Measurements from ENCODE around the gene HTR3D.
"Not testable (repeated sequence)": the region's sequence is repeated elsewhere in the genome, so short reads cannot be mapped to it uniquely, and the experiment has no call there.

Gene HTR3D

DNA sequence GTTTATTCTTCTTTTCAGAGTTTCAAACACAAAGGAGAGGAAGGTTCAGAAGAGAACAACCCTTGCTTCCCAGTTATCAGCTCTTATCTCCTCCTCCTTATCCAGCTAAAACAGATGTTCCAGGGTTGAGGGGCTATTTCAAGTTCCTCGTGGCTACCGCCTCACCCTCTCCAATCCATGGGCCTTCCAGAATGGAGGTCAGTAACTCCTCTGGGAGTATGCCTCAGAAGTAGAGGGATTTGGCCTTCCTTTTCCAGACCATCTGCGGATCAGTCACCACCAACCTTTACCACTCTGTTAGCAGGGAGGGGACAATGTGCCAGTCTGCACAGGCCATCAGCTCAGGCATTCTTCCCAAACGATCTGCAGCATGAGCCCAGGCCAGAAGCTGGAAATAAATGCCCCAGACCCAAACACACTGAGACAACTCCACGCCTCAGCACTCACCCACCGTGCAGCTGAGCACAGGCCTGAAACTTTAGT lies 36.1 kb downstream of the HTR3D start:
- Histone ChIP-seq H4K20me1 (ENCODE audit: insufficient read depth, low read length) (no peaks in the 10 kb centered on the region), H3K4me3 (ENCODE audit: low read depth, low read length, poor library complexity, severe bottlenecking) (no peak overlapping the region), H3K36me3 (ENCODE audit: insufficient read depth, low read length) (no peaks in the 10 kb centered on the region), H3K9me2 (ENCODE audit: low read depth, low read length) (peaks cover 4% of the 10 kb centered on the region), H3K79me2 (ENCODE audit: insufficient read depth, low read length) (no peaks in the 10 kb centered on the region), H2AFZ (ENCODE audit: low read length) (no peak overlapping the region), H3K9ac (ENCODE audit: low read length) (no peak overlapping the region), H3K4me1 (ENCODE audit: insufficient read depth, low read length, severe bottlenecking) (no peaks in the 10 kb centered on the region), H3K4me2 (ENCODE audit: low read length) (no peak overlapping the region), H3K9me3 (ENCODE audit: low read length) (peaks cover 14% of the 10 kb centered on the region; the same call in 1 of the 2 replicates), H3F3A (ENCODE audit: insufficient read depth, low read length) (no peaks in the 10 kb centered on the region), H3K27me3 (ENCODE audit: insufficient read depth, low read length) (no peaks in the 10 kb centered on the region; the same call in 1 of the 2 replicates), H3K27ac (ENCODE audit: low read depth, low read length, poor library complexity, severe bottlenecking) (no peak overlapping the region)
- TF ChIP-seq EZH2 (IDR thresholded peaks at IDR 0.05; ENCODE audit: borderline replicate concordance, low read length) = no peak
- TF ChIP-seq, protein P1, sequence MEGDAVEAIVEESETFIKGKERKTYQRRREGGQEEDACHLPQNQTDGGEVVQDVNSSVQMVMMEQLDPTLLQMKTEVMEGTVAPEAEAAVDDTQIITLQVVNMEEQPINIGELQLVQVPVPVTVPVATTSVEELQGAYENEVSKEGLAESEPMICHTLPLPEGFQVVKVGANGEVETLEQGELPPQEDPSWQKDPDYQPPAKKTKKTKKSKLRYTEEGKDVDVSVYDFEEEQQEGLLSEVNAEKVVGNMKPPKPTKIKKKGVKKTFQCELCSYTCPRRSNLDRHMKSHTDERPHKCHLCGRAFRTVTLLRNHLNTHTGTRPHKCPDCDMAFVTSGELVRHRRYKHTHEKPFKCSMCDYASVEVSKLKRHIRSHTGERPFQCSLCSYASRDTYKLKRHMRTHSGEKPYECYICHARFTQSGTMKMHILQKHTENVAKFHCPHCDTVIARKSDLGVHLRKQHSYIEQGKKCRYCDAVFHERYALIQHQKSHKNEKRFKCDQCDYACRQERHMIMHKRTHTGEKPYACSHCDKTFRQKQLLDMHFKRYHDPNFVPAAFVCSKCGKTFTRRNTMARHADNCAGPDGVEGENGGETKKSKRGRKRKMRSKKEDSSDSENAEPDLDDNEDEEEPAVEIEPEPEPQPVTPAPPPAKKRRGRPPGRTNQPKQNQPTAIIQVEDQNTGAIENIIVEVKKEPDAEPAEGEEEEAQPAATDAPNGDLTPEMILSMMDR (IDR thresholded peaks at IDR 0.05; ENCODE audit: low read length) = no peak

DNA sequence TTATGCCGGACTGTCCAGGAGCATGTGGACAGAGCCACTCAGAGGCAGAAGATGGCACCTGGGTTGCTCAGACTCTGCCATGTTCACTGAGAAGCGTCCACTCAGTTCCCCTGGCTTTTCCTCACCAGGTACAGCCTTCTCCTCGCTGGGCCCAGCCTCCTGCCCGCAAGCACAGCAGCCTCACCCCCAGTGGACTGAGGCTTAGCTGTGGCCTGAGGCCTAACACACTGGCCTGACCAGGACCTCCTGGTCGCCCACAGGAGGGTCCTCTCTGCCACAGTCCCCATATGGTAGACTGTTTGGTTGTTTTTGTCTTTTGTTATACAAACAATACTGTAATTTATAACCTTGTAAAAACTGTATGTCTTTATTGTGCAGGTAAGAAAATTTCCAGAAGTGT lies 36.8 kb downstream of the HTR3D start:
- H3K27ac ChIP-seq (ENCODE audit: low read depth, low read length, poor library complexity, severe bottlenecking) = no peak overlapping the region
- no peaks in the 10 kb centered on the region for H3F3A ChIP-seq (ENCODE audit: insufficient read depth, low read length)
- no peaks in the 10 kb centered on the region; the same call in 1 of the 2 replicates for H3K27me3 ChIP-seq (ENCODE audit: insufficient read depth, low read length)
- no peaks in the 10 kb centered on the region for H3K36me3 ChIP-seq (ENCODE audit: insufficient read depth, low read length)
- H3K4me3 ChIP-seq (ENCODE audit: low read depth, low read length, poor library complexity, severe bottlenecking) = no peak overlapping the region
- H3K4me2 ChIP-seq (ENCODE audit: low read length) = no peak overlapping the region
- peaks cover 14% of the 10 kb centered on the region; the same call in 1 of the 2 replicates for H3K9me3 ChIP-seq (ENCODE audit: low read length)
- H3K79me2 ChIP-seq (ENCODE audit: insufficient read depth, low read length) = no peaks in the 10 kb centered on the region
- H4K20me1 ChIP-seq (ENCODE audit: insufficient read depth, low read length) = no peaks in the 10 kb centered on the region
- peaks cover 4% of the 10 kb centered on the region for H3K9me2 ChIP-seq (ENCODE audit: low read depth, low read length)
- TF ChIP-seq EZH2 (IDR thresholded peaks at IDR 0.05; ENCODE audit: borderline replicate concordance, low read length) = no peak
- TF ChIP-seq, protein P1 (IDR thresholded peaks at IDR 0.05; ENCODE audit: low read length) = no peak
- no peak overlapping the region for H2AFZ ChIP-seq (ENCODE audit: low read length)
- no peaks in the 10 kb centered on the region for H3K4me1 ChIP-seq (ENCODE audit: insufficient read depth, low read length, severe bottlenecking)
- H3K9ac ChIP-seq (ENCODE audit: low read length) = no peak overlapping the region

GRCh38 chr3:184071142-184071541 lies 39.6 kb downstream of the HTR3D start:
- not testable (repeated sequence) for H3K79me2 ChIP-seq (ENCODE audit: insufficient read depth, low read length); H3K4me3 ChIP-seq (ENCODE audit: low read depth, low read length, poor library complexity, severe bottlenecking); H3K4me2 ChIP-seq (ENCODE audit: low read length); H3F3A ChIP-seq (ENCODE audit: insufficient read depth, low read length); H3K27ac ChIP-seq (ENCODE audit: low read depth, low read length, poor library complexity, severe bottlenecking); H3K36me3 ChIP-seq (ENCODE audit: insufficient read depth, low read length); H3K9me2 ChIP-seq (ENCODE audit: low read depth, low read length); H3K4me1 ChIP-seq (ENCODE audit: insufficient read depth, low read length, severe bottlenecking); H3K27me3 ChIP-seq (ENCODE audit: insufficient read depth, low read length); H4K20me1 ChIP-seq (ENCODE audit: insufficient read depth, low read length); H2AFZ ChIP-seq (ENCODE audit: low read length); H3K9ac ChIP-seq (ENCODE audit: low read length)
- peaks cover 14% of the 10 kb centered on the region; the same call in 1 of the 2 replicates for H3K9me3 ChIP-seq (ENCODE audit: low read length)

- no peak overlapping the region for H3K9ac ChIP-seq (ENCODE audit: low read length)
- peaks cover 18% of the 10 kb centered on the region; the same call in 1 of the 2 replicates for H3K9me3 ChIP-seq (ENCODE audit: low read length)
- H3K9me2 ChIP-seq (ENCODE audit: low read depth, low read length) = peaks cover 4% of the 10 kb centered on the region
- H3K27me3 ChIP-seq (ENCODE audit: insufficient read depth, low read length) = peaks cover 7% of the 10 kb centered on the region; the same call in 1 of the 2 replicates
- H3F3A ChIP-seq (ENCODE audit: insufficient read depth, low read length) = no peaks in the 10 kb centered on the region
- no peaks in the 10 kb centered on the region for H3K79me2 ChIP-seq (ENCODE audit: insufficient read depth, low read length)
- no peak overlapping the region for H2AFZ ChIP-seq (ENCODE audit: low read length)
- no peaks in the 10 kb centered on the region for H3K36me3 ChIP-seq (ENCODE audit: insufficient read depth, low read length)
- no peak overlapping the region for H3K4me2 ChIP-seq (ENCODE audit: low read length)
- no peak for TF ChIP-seq EZH2 (IDR thresholded peaks at IDR 0.05; ENCODE audit: borderline replicate concordance, low read length)
- TF ChIP-seq, protein P1 (IDR thresholded peaks at IDR 0.05; ENCODE audit: low read length) = no peak
- H3K4me3 ChIP-seq (ENCODE audit: low read depth, low read length, poor library complexity, severe bottlenecking) = no peak overlapping the region
- no peaks in the 10 kb centered on the region for H3K4me1 ChIP-seq (ENCODE audit: insufficient read depth, low read length, severe bottlenecking)
- no peak overlapping the region for H3K27ac ChIP-seq (ENCODE audit: low read depth, low read length, poor library complexity, severe bottlenecking)
- H4K20me1 ChIP-seq (ENCODE audit: insufficient read depth, low read length) = no peaks in the 10 kb centered on the region
These were observed 42.1 kb downstream of the HTR3D start for GRCh38 chr3:184073621-184074020.

Measured in OCI-LY1 (cell line).